Endometrial microvascular endothelial cells (primary cell): ENCODE data around the gene CADPS. TPM values are rescaled to one million over a fixed set of nuclear protein-coding genes. Genes with fewer than 3 reads are reported as not detected.
"Not testable (repeated sequence)": the region's sequence is repeated elsewhere in the genome, so short reads cannot be mapped to it uniquely, and the experiment has no call there.

ENCODE experiments used
- in situ Hi-C: cut with HindIII; loops from 2 replicates; pipeline ENCODE4 v1.10.0; 2017; ENCODE audit warnings: low sequenced_read_pairs, low pct_unique_long_range_greater_than_20kb; ENCODE audit errors: inconsistent ontology term
- total RNA-seq: library from RNA; depleted of rRNA; stranded (reverse); fragments of >200 nt; gene quantifications from one replicate; pipeline ENCODE4 v1.2.3, GENCODE V29; 2015; ENCODE audit errors: inconsistent ontology term

Gene CADPS
- total RNA-seq, 1 donor from 2014 or later, result not detected

GRCh38 chr3:62587579-62588031 lies 287.6 kb downstream of the CADPS start:
- in situ Hi-C loops, result no loop called here

- in situ Hi-C loops, result no loop called here
Observed at GRCh38 chr3:62587169-62587568, 288.0 kb downstream of the CADPS start.

- in situ Hi-C loops, result no loop called here
Observed at GRCh38 chr3:62586356-62586755, 288.9 kb downstream of the CADPS start.

GRCh38 chr3:62585861-62586260 lies 289.4 kb downstream of the CADPS start:
- in situ Hi-C loops, result no loop called here

GRCh38 chr3:62584636-62585035 lies 290.6 kb downstream of the CADPS start:
- in situ Hi-C loops, result no loop called here

- in situ Hi-C loops, result no loop called here
Observed at GRCh38 chr3:62582495-62583172, 292.6 kb downstream of the CADPS start.

GRCh38 chr3:62580485-62580884 lies 294.7 kb downstream of the CADPS start:
- in situ Hi-C loops, result not testable (repeated sequence)

- in situ Hi-C loops, result no loop called here
Observed at GRCh38 chr3:62577153-62577552, 298.1 kb downstream of the CADPS start.

GRCh38 chr3:62574266-62574898 lies 300.8 kb downstream of the CADPS start:
- in situ Hi-C loops, result no loop called here

GRCh38 chr3:62571916-62572315 lies 303.3 kb downstream of the CADPS start:
- in situ Hi-C loops, result no loop called here

- in situ Hi-C loops, result no loop called here
Observed at GRCh38 chr3:62570888-62571287, 304.3 kb downstream of the CADPS start.

- in situ Hi-C loops, result no loop called here
Observed at GRCh38 chr3:62569609-62570008, 305.6 kb downstream of the CADPS start.

- in situ Hi-C loops, result no loop called here
Observed at GRCh38 chr3:62567097-62568021, 307.9 kb downstream of the CADPS start.

- in situ Hi-C loops, result no loop called here
Observed at GRCh38 chr3:62566022-62566557, 309.1 kb downstream of the CADPS start.

GRCh38 chr3:62562596-62562995 lies 312.6 kb downstream of the CADPS start:
- in situ Hi-C loops, result no loop called here

GRCh38 chr3:62562017-62562416 lies 313.2 kb downstream of the CADPS start:
- in situ Hi-C loops, result no loop called here

- in situ Hi-C loops, result no loop called here
Observed at GRCh38 chr3:62559831-62560445, 315.3 kb downstream of the CADPS start.

GRCh38 chr3:62558549-62559112 lies 316.6 kb downstream of the CADPS start:
- in situ Hi-C loops, result no loop called here

- in situ Hi-C loops, result no loop called here
Observed at GRCh38 chr3:62557983-62558382, 317.2 kb downstream of the CADPS start.
